Astrocyte of the hippocampus (primary cell): ENCODE results near the gene CGB7.

Source experiments
- DNase-seq: peaks from one replicate; pipeline ENCODE4 v3.0.0; 2011; ENCODE audit warnings: low read depth, low spot score

Gene CGB7

DNA sequence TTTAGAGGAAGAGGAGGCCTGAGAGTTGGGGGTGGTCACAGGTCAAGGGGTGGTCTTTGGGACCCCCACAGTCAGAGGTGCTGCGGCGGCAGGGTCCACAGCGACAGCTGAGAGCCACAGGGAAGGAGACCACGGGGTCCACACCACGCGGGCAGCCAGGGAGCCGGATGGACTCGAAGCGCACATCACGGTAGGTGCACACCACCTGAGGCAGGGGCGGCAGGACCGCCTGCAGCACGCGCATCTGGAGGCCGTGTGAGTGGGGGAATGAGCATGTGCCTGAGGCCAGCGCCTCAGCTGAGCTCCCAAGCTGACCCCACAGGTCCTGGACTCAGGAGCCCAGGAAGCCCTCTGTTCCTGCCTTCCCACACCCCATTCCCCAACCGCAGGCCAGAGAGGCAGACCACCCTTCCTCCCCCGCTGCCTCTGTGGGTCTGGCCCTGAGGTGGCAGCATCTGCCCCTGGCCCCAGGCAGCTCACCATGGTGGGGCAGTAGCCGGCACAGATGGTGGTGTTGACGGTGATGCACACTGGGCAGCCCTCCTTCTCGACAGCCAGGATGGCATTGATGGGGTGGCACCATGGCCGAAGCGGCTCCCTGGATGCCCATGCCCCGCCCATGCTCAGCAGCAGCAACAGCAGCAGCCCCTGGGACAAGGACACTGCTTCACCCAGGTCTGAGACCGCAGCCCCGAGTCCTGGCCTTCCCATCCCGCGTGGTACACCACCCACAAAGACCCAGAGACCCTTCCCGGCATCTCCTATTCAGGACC is 41.3 kb downstream of the CGB7 start:
- no peak for DNase-seq

DNA sequence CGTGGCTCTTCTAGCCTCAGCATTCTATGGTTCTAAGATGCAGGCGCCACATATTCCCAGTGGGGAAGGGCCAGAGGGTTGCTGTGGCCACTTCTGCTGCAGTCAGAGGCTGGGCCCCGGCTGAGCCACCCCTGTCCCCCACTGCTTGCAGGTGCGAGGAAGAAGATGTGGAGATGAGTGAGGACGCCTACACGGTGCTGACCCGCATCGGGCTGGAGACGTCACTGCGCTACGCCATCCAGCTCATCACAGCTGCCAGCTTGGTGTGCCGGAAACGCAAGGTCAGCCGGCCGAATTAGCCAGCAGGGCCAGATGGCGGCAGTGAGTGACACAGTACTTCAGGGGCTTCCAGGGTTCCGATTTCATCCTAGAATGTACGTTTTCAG is 42.7 kb downstream of the CGB7 start:
- no peak for DNase-seq

GRCh38 chr19:49014123-49014869 is 43.3 kb downstream of the CGB7 start:
- DNase-seq, result no peak

DNA sequence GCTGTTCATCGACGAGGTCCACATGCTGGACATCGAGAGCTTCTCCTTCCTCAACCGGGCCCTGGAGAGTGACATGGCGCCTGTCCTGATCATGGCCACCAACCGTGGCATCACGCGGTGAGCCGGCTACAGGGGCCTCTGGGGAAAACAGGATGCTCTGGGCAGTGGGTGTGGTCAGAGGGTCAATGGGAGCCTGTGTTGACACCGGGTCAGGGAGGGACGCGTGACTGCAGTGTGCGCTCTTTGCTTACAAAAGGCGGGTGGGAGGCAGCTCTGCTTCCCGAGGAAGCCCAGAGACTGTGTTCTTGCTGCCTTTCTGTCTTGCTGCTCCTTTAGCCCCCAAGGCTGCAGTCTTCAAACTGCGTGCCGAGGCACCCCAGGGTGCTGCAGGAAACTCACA is 46.4 kb downstream of the CGB7 start:
- no peak for DNase-seq

DNA sequence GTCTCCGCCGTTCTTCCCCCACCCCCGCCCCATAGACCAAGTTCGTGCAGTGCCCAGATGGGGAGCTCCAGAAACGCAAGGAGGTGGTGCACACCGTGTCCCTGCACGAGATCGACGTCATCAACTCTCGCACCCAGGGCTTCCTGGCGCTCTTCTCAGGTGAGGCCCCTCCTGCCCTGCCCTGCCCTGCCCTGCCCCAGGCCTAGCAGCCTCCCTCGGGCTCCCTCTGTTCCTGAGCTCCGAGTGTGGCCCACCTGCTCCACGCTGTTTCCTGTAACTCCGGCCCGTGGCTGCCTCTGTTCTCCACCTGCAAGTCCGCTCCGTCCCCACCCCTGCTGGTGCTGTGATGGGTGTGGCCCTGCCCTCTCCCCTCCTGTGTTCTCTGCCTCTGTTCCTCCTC is 47.1 kb downstream of the CGB7 start:
- no peak for DNase-seq

- no peak for DNase-seq
These were observed 47.7 kb downstream of the CGB7 start for GRCh38 chr19:49009828-49010227.

DNA sequence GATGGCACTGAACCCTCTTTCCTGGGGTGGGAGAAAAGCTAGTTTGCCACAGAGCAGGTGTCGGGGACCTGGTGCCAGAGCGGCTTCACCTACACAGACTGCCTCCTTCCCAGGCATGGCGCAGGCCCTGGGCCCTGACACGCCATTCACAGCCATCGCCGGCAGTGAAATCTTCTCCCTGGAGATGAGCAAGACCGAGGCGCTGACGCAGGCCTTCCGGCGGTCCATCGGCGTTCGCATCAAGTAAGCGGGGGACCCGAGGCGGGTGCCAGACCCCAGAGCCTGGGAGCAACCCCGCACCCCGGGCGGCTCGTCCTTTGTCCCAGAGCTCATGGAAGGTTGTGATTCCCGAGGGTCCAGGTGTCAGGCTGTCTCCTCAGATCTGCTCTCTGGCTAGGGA is 50.6 kb downstream of the CGB7 start:
- DNase-seq, result no peak

- no peak for DNase-seq
These were observed 52.5 kb downstream of the CGB7 start for GRCh38 chr19:49004964-49005614.
